Naive thymus-derived CD4-positive, alpha-beta T cell (primary cell): Measurements from ENCODE around the gene ZNF750. TPM values are rescaled to one million over a fixed set of nuclear protein-coding genes. Genes with fewer than 3 reads are reported as not detected.

Source experiments
- ATAC-seq: fragments of 150-1000 bp; cut with Tn5 transposase; 2 replicates; pipeline ENCODE4 v1.10.0; 2021; ENCODE audit warnings: mild to moderate bottlenecking, moderate library complexity
- CTCF ChIA-PET: fragments of 350-600 bp; sonication (Branson Sonifier 250); formaldehyde crosslinking; loops from one replicate; lab custom pipeline; 2021; ENCODE audit warnings: antibody characterized with exemption; lab: Charles Lee
- POLR2A ChIA-PET: fragments of 350-600 bp; sonication (Branson Sonifier 250); formaldehyde crosslinking; loops from one replicate; lab custom pipeline; 2021; ENCODE audit warnings: antibody characterized with exemption, inconsistent platforms; lab: Charles Lee
- DNase-seq, 9 donors: peaks; one replicate each; pipeline versions ENCODE4 v3.0.0 to v3.0.0-alpha.2; 2020 to 2022; ENCODE audit warnings: mixed read lengths in 1 of 9
- H3K27ac ChIP-seq: one replicate; pipeline ENCODE4 v1.7.0; 2013; ENCODE audit warnings: mild to moderate bottlenecking, low read depth, low read length, moderate library complexity
- H3K27me3 ChIP-seq, 2 donors: one replicate each; pipeline ENCODE4 v1.7.0; 2013; ENCODE audit warnings: low read length in 2 of 2, mild to moderate bottlenecking in 2 of 2, moderate library complexity in 2 of 2; ENCODE audit not compliant: control insufficient read depth in 2 of 2, insufficient read depth in 2 of 2
- H3K36me3 ChIP-seq, 3 experiments: 1 replicate in 2 of 3; 2 replicates in 1 of 3; pipeline ENCODE4 v1.7.0; 2013; ENCODE audit warnings: low read length in 3 of 3, mild to moderate bottlenecking in 3 of 3, moderate library complexity in 1 of 3; ENCODE audit not compliant: insufficient read depth in 3 of 3, control insufficient read depth in 2 of 3
- H3K4me1 ChIP-seq, 2 donors: one replicate each; pipeline ENCODE4 v1.7.0; 2013; ENCODE audit warnings: low read length in 2 of 2, mild to moderate bottlenecking in 2 of 2, moderate library complexity in 1 of 2; ENCODE audit not compliant: control insufficient read depth in 2 of 2, insufficient read depth in 2 of 2
- H3K4me3 ChIP-seq: 2 replicates; pipeline ENCODE4 v1.7.0; 2013; ENCODE audit warnings: mild to moderate bottlenecking, low read length
- H3K9me3 ChIP-seq, 3 experiments: 1 replicate in 2 of 3; 2 replicates in 1 of 3; pipeline ENCODE4 v1.7.0; 2013; ENCODE audit warnings: low read length in 3 of 3; ENCODE audit not compliant: control insufficient read depth in 2 of 3
- H3K27ac Mint-ChIP-seq, 9 donors: one replicate each; pipeline ENCODE4 v1.8.0; 2020 to 2022; ENCODE audit warnings: mixed read lengths in 9 of 9, mild to moderate bottlenecking in 8 of 9, moderate library complexity in 5 of 9, inconsistent platforms in 2 of 9
- H3K27me3 Mint-ChIP-seq, 5 donors: one replicate each; pipeline ENCODE4 v1.8.0; 2021 to 2022; ENCODE audit warnings: mixed read lengths in 5 of 5, mild to moderate bottlenecking in 1 of 5
- H3K36me3 Mint-ChIP-seq, 5 donors: one replicate each; pipeline ENCODE4 v1.8.0; 2020 to 2022; ENCODE audit warnings: mixed read lengths in 5 of 5, mild to moderate bottlenecking in 3 of 5, inconsistent platforms in 1 of 5
- H3K4me1 Mint-ChIP-seq, 7 donors: one replicate each; pipeline ENCODE4 v1.8.0; 2020 to 2022; ENCODE audit warnings: mixed read lengths in 7 of 7, mild to moderate bottlenecking in 3 of 7, inconsistent platforms in 1 of 7
- H3K4me3 Mint-ChIP-seq, 10 donors: one replicate each; pipeline ENCODE4 v1.8.0; 2020 to 2022; ENCODE audit warnings: mild to moderate bottlenecking in 10 of 10, mixed read lengths in 10 of 10, moderate library complexity in 6 of 10, inconsistent platforms in 2 of 10
- H3K9me3 Mint-ChIP-seq, 11 donors: one replicate each; pipeline ENCODE4 v1.8.0; 2020 to 2022; ENCODE audit warnings: mixed read lengths in 11 of 11, mild to moderate bottlenecking in 4 of 11, inconsistent platforms in 1 of 11, moderate library complexity in 1 of 11
- intact Hi-C, 2 donors: fragments of 100-400 bp; cut with micrococcal nuclease; formaldehyde crosslinking; loops; one replicate each; pipeline ENCODE4 v1.15.1; 2023
- polyA plus RNA-seq, 2 donors: library from polyadenylated mRNA; unstranded; fragments of 300-500 nt; fragmentation: Illumina TruSeq; gene quantifications; one replicate each; pipeline ENCODE4 v1.2.3, GENCODE V29; 2021
- total RNA-seq, 6 experiments: library from RNA in 5 of 6; stranded (reverse) in 5 of 6; gene quantifications; 1 replicate in 5 of 6; 2 replicates in 1 of 6; pipeline ENCODE4 v1.2.3 and lab custom pipeline; 2021 to 2026

ZNF750 gene
- total and polyA plus RNA-seq, 7 experiments from 2014 or later, result 0.13 TPM; not detected in 6

GRCh38 chr17:82822281-82822680 lies 17.5 kb downstream of the ZNF750 start:
- no peak overlapping the region for H3K27ac ChIP-seq
- H3K9me3 Mint-ChIP-seq, result peaks cover 4 to 23% (median 8%) of the 10 kb centered on the region in 11 donors
- CTCF ChIA-PET, result no interaction called here
- intact Hi-C loops, result no loop called here
- no peaks in the 10 kb centered on the region for H3K27me3 ChIP-seq
- H3K36me3 Mint-ChIP-seq, result peaks cover 23 to 54% (median 40%) of the 10 kb centered on the region in 5 donors
- no peak overlapping the region for H3K4me3 ChIP-seq
- no peak for DNase-seq
- no peak for ATAC-seq
- H3K9me3 ChIP-seq, result peaks cover 0 to 11% (median 0%) of the 10 kb centered on the region in 3 experiments
- H3K27ac Mint-ChIP-seq, result peak overlapping the region in 2 of 9 donors; percentile 42 to 44
- no peaks in the 10 kb centered on the region for H3K27me3 Mint-ChIP-seq
- H3K36me3 ChIP-seq, result peaks cover 0 to 33% (median under 1%) of the 10 kb centered on the region in 3 experiments
- POLR2A ChIA-PET, result interaction anchor here (0.8 kb wide), 1 partner anchor 229 kb away, joined by 3 read pairs; no protein-coding TSS in a partner anchor
- H3K4me3 Mint-ChIP-seq, result no peak overlapping the region
- no peaks in the 10 kb centered on the region for H3K4me1 ChIP-seq
- peaks cover 0 to 6% (median 3%) of the 10 kb centered on the region in 7 donors for H3K4me1 Mint-ChIP-seq

DNA sequence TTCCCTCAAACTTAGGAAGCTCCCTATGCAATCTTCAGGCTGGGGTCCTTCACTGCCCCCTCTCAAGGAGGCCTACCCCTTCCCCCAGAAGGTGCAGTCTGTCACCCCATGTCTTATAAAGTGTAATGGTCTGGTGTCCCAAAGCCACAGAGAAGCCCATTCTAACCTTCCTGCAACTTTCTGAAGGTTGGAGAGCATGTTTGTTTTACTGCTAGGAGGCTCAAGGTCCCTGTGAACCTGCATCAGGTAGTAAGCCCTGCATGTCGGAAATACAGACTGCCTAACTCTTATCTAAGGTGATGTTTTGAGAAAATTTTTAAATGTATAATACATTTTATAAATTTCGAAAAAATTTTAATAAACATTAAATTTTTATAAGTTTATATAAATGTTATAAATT lies 18.3 kb downstream of the ZNF750 start:
- Histone ChIP-seq H3K27ac (no peak overlapping the region), H3K4me3 (no peak overlapping the region), H3K9me3 (peaks cover 0 to 11% (median 0%) of the 10 kb centered on the region in 3 experiments), H3K4me1 (no peaks in the 10 kb centered on the region), H3K36me3 (peaks cover 0 to 33% (median 2%) of the 10 kb centered on the region in 3 experiments), H3K27me3 (no peaks in the 10 kb centered on the region)
- DNase-seq (no peak), ATAC-seq (no peak)
- no peak overlapping the region for H3K27ac Mint-ChIP-seq
- H3K27me3 Mint-ChIP-seq, result no peaks in the 10 kb centered on the region
- H3K36me3 Mint-ChIP-seq, result peaks cover 23 to 53% (median 40%) of the 10 kb centered on the region in 5 donors
- H3K4me1 Mint-ChIP-seq, result peaks cover 0 to 5% (median under 1%) of the 10 kb centered on the region in 7 donors
- peaks cover 4 to 23% (median 8%) of the 10 kb centered on the region in 11 donors for H3K9me3 Mint-ChIP-seq
- POLR2A ChIA-PET, result interaction anchor here (0.6 kb wide), 1 partner anchor 289 kb away, joined by 4 read pairs; no protein-coding TSS in a partner anchor
- intact Hi-C loops, result no loop called here
- no peak overlapping the region for H3K4me3 Mint-ChIP-seq
- CTCF ChIA-PET, result interaction anchor here (0.7 kb wide), 1 partner anchor 22 kb away, joined by 3 read pairs; no protein-coding TSS in a partner anchor

- peaks cover 4 to 23% (median 8%) of the 10 kb centered on the region in 11 donors for H3K9me3 Mint-ChIP-seq
- ATAC-seq (no peak), DNase-seq (no peak)
- peak overlapping the region in 2 of 9 donors; percentile 19 to 22 for H3K27ac Mint-ChIP-seq
- H3K27me3 Mint-ChIP-seq, result no peaks in the 10 kb centered on the region
- intact Hi-C loops, result no loop called here
- H3K4me3 Mint-ChIP-seq, result no peak overlapping the region
- ChIA-PET POLR2A (interaction anchor here (0.6 to 1.1 kb wide), 2 partner anchors 43 to 290 kb away, joined by 4 read pairs; no protein-coding TSS in a partner anchor), CTCF (interaction anchor here (0.6 to 0.7 kb wide), 2 partner anchors 23 to 41 kb away, joined by 3 to 4 read pairs; no protein-coding TSS in a partner anchor)
- Histone ChIP-seq H3K4me1 (no peaks in the 10 kb centered on the region), H3K27ac (no peak overlapping the region), H3K36me3 (peaks cover 0 to 39% (median 2%) of the 10 kb centered on the region in 3 experiments), H3K27me3 (no peaks in the 10 kb centered on the region), H3K9me3 (peaks cover 0 to 11% (median 0%) of the 10 kb centered on the region in 3 experiments), H3K4me3 (no peak overlapping the region)
- peaks cover 27 to 63% (median 47%) of the 10 kb centered on the region in 5 donors for H3K36me3 Mint-ChIP-seq
- H3K4me1 Mint-ChIP-seq, result peaks cover 0 to 11% (median 4%) of the 10 kb centered on the region in 7 donors
Observed at GRCh38 chr17:82820278-82821251, 19.3 kb downstream of the ZNF750 start.

DNA sequence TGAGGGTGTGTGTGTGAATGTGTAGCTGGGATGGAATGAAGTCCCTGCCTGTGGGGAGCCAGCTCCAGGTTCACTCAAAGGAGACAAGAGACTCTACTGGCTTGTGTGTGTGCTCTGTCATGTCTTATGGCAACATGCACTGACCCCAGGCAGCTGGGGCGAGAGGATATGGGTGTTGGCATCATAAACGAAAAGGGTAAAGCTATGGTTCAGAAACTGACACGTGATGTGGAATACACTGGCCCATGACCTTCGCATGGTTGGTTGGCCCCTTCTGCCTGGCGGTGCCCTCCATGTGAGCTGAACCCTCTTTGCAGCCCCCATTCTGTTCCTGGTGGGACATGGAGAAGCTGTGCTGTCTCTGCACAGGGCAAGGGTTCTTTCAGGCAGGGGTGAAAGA lies 21.9 kb downstream of the ZNF750 start:
- peaks cover 0 to 11% (median 0%) of the 10 kb centered on the region in 3 experiments for H3K9me3 ChIP-seq
- Mint-ChIP-seq H3K9me3 (peaks cover 4 to 23% (median 8%) of the 10 kb centered on the region in 11 donors), H3K36me3 (peaks cover 33 to 78% (median 54%) of the 10 kb centered on the region in 5 donors), H3K4me1 (peaks cover 0 to 17% (median 8%) of the 10 kb centered on the region in 7 donors), H3K27ac (no peak overlapping the region), H3K4me3 (peak overlapping the region in 1 of 10 donors; percentile 29), H3K27me3 (no peaks in the 10 kb centered on the region)
- no peaks in the 10 kb centered on the region for H3K27me3 ChIP-seq
- H3K27ac ChIP-seq, result no peak overlapping the region
- CTCF ChIA-PET, result interaction anchor here (1.2 kb wide), 1 partner anchor 75 kb away, joined by 4 read pairs; no protein-coding TSS in a partner anchor
- DNase-seq, result no peak
- no peak overlapping the region for H3K4me3 ChIP-seq
- POLR2A ChIA-PET, result interaction anchor here (0.7 kb wide), 2 partner anchors 12 to 42 kb away, joined by 3 read pairs; no protein-coding TSS in a partner anchor
- peaks cover 0 to 58% (median 2%) of the 10 kb centered on the region in 3 experiments for H3K36me3 ChIP-seq
- intact Hi-C loops, result no loop called here
- H3K4me1 ChIP-seq, result no peaks in the 10 kb centered on the region
- ATAC-seq, result no peak

DNA sequence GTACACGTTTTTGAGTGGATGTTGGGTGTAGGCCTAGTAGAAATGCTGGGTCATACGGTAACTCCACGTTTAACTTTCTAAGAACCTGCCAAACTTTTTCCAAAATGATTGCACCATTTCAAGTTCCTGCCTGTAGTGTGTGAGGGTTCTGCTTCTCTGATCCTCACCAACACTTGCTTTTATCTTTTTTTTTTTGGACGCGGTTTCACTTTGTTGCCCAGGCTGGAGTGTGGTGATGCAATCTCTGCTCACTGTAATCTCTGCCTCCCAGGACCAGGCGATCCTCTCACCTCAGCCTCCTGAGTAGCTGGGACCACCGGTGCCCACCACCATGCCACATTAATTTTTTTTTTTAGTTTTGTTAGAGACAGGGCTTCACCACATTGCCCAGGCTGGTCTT lies 23.5 kb downstream of the ZNF750 start:
- no peaks in the 10 kb centered on the region for H3K27me3 Mint-ChIP-seq
- no peak for ATAC-seq
- peaks cover 4 to 22% (median 8%) of the 10 kb centered on the region in 11 donors for H3K9me3 Mint-ChIP-seq
- H3K27ac Mint-ChIP-seq, result peak overlapping the region in 1 of 9 donors; percentile 42
- intact Hi-C loops, result no loop called here
- H3K36me3 Mint-ChIP-seq, result peaks cover 28 to 81% (median 45%) of the 10 kb centered on the region in 5 donors
- Histone ChIP-seq H3K4me3 (no peak overlapping the region), H3K9me3 (peaks cover 0 to 11% (median 0%) of the 10 kb centered on the region in 3 experiments), H3K27ac (no peak overlapping the region), H3K27me3 (no peaks in the 10 kb centered on the region), H3K4me1 (no peaks in the 10 kb centered on the region), H3K36me3 (peaks cover 0 to 64% (median 2%) of the 10 kb centered on the region in 3 experiments)
- ChIA-PET CTCF (interaction anchor here (0.7 kb wide), 1 partner anchor 24 kb away, joined by 3 read pairs; no protein-coding TSS in a partner anchor), POLR2A (no interaction called here)
- no peak for DNase-seq
- peaks cover 0 to 17% (median 7%) of the 10 kb centered on the region in 7 donors for H3K4me1 Mint-ChIP-seq
- no peak overlapping the region for H3K4me3 Mint-ChIP-seq

- H3K4me3 Mint-ChIP-seq, result no peak overlapping the region
- peaks cover 5 to 17% (median 6%) of the 10 kb centered on the region in 11 donors for H3K9me3 Mint-ChIP-seq
- Histone ChIP-seq H3K4me1 (no peaks in the 10 kb centered on the region), H3K27ac (no peak overlapping the region), H3K27me3 (no peaks in the 10 kb centered on the region), H3K9me3 (peaks cover 0 to 11% (median 0%) of the 10 kb centered on the region in 3 experiments), H3K36me3 (peaks cover 0 to 69% (median 2%) of the 10 kb centered on the region in 3 experiments), H3K4me3 (no peak overlapping the region)
- no peaks in the 10 kb centered on the region for H3K27me3 Mint-ChIP-seq
- H3K4me1 Mint-ChIP-seq, result peaks cover 0 to 17% (median 7%) of the 10 kb centered on the region in 7 donors
- no peak for DNase-seq
- peak overlapping the region in 1 of 9 donors; percentile 42 for H3K27ac Mint-ChIP-seq
- no peak for ATAC-seq
- CTCF ChIA-PET, result interaction anchor here (0.7 kb wide), 1 partner anchor 24 kb away, joined by 3 read pairs; no protein-coding TSS in a partner anchor
- peaks cover 24 to 78% (median 40%) of the 10 kb centered on the region in 5 donors for H3K36me3 Mint-ChIP-seq
- intact Hi-C loops, result no loop called here
- POLR2A ChIA-PET, result no interaction called here
Observed at GRCh38 chr17:82815790-82816305, 24.0 kb downstream of the ZNF750 start.
